ENCODE data around the gene ITSN1. TPM values are rescaled to one million over a fixed set of nuclear protein-coding genes. Genes with fewer than 3 reads are reported as not detected.

ITSN1 gene
- total and polyA plus RNA-seq, 2 donors = 7.2 to 7.4 TPM

DNA sequence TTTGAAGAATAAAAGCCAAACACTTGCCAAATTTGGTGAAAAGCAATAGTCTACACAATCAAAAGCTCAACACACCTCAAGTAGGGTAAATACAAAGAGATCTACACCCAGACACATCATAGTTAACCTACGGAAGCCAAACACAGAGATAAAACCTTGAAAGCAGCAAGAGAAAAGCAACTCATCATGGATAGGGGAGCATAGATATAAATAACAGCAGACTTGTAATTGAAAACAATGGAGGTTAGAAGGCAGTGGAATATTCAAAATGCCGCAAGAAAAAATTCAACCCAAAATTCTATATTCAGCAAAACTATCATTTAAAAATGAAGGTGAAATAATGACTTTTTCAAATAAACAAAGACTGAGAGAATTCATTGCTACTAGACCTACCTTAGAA lies 105.1 kb downstream of the ITSN1 start:
- Histone ChIP-seq H3K36me3 (ENCODE audit: control insufficient read depth in 2 of 2, insufficient read depth in 2 of 2, low read length in 1 of 2) (no peaks in the 10 kb centered on the region), H3K27me3 (ENCODE audit: control insufficient read depth in 2 of 2, insufficient read depth in 1 of 2, low read length in 1 of 2) (no peaks in the 10 kb centered on the region), H3K4me3 (ENCODE audit: low read length in 2 of 2) (no peak overlapping the region), H3K27ac (ENCODE audit: low read depth in 1 of 2, low read length in 1 of 2) (no peak overlapping the region), H3K9me3 (ENCODE audit: control insufficient read depth in 2 of 2, insufficient read depth in 1 of 2, low read length in 1 of 2) (peaks cover 0 to 7% of the 10 kb centered on the region in 2 donors), H3K4me1 (ENCODE audit: control insufficient read depth in 2 of 2, insufficient read depth in 2 of 2, low read length in 2 of 2) (no peaks in the 10 kb centered on the region)
- WGBS = 98% methylated on average over 2 of the region's 2 CpGs
- DNase-seq (ENCODE audit: low read depth in 6 of 9, low spot score in 9 of 9) = no peak

DNA sequence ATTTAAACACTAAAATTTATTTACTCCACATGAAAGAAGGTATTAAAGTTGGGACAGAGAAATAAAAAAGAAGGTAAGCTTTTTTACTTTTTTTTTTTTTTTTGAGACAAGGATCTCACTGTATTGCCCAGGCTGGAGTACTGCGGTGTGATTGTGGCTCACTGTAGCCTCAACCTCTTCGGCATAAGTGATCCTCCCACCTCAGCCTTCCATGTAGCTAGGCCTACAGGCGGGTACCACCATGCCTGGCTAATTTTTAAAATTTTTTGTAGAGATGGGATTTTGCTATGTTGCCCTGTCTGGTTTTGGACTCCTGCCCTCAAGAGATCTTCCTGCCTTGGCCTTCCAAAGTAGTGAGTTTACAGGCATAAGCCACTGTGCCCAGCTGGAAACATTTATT lies 106.6 kb downstream of the ITSN1 start:
- Histone ChIP-seq H3K9me3 (ENCODE audit: control insufficient read depth in 2 of 2, insufficient read depth in 1 of 2, low read length in 1 of 2) (peaks cover 0 to 7% of the 10 kb centered on the region in 2 donors), H3K27ac (ENCODE audit: low read depth in 1 of 2, low read length in 1 of 2) (no peak overlapping the region), H3K27me3 (ENCODE audit: control insufficient read depth in 2 of 2, insufficient read depth in 1 of 2, low read length in 1 of 2) (no peaks in the 10 kb centered on the region), H3K36me3 (ENCODE audit: control insufficient read depth in 2 of 2, insufficient read depth in 2 of 2, low read length in 1 of 2) (no peaks in the 10 kb centered on the region), H3K4me1 (ENCODE audit: control insufficient read depth in 2 of 2, insufficient read depth in 2 of 2, low read length in 2 of 2) (no peaks in the 10 kb centered on the region), H3K4me3 (ENCODE audit: low read length in 2 of 2) (no peak overlapping the region)
- 99% methylated on average over 3 of the region's 3 CpGs for WGBS
- no peak for DNase-seq (ENCODE audit: low read depth in 6 of 9, low spot score in 9 of 9)

DNA sequence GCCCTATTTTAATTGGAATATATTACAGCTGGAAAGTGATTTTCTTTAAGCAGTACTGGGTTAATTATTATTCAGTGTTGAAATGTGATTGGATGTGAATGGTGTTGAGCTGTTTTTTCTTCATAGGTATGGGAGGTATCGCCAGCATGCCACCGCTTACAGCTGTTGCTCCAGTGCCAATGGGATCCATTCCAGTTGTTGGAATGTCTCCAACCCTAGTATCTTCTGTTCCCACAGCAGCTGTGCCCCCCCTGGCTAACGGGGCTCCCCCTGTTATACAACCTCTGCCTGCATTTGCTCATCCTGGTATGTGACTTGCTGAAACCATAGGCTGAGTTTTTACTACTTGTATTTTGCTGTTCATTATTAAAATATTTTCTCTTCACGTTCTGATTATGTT lies 107.7 kb downstream of the ITSN1 start:
- Histone ChIP-seq H3K27ac (ENCODE audit: low read depth in 1 of 2, low read length in 1 of 2) (no peak overlapping the region), H3K9me3 (ENCODE audit: control insufficient read depth in 2 of 2, insufficient read depth in 1 of 2, low read length in 1 of 2) (peaks cover 0 to 7% of the 10 kb centered on the region in 2 donors), H3K4me1 (ENCODE audit: control insufficient read depth in 2 of 2, insufficient read depth in 2 of 2, low read length in 2 of 2) (no peaks in the 10 kb centered on the region), H3K36me3 (ENCODE audit: control insufficient read depth in 2 of 2, insufficient read depth in 2 of 2, low read length in 1 of 2) (no peaks in the 10 kb centered on the region), H3K27me3 (ENCODE audit: control insufficient read depth in 2 of 2, insufficient read depth in 1 of 2, low read length in 1 of 2) (no peaks in the 10 kb centered on the region), H3K4me3 (ENCODE audit: low read length in 2 of 2) (no peak overlapping the region)
- DNase-seq (ENCODE audit: low read depth in 6 of 9, low spot score in 9 of 9) = no peak
- 93% methylated on average over 4 of the region's 4 CpGs for WGBS

DNA sequence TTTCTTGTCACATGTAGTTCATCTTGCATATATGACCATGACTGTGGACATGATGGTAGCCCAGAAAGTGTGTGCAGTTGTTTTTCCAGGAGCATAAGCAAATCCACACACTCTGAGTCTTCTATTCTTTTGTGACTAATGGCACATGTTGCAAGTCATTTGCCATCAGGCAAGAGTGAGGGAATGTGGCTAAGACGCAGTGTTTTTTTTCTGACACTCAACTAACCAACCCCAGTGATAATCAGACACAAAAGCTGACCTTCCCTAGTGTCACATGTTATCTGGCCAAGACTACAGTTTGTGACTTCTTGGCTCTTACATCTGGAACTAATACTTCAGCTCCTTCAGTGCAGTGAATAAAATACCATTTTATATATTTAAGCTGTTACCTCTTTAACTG lies 108.8 kb downstream of the ITSN1 start:
- DNase-seq (ENCODE audit: low read depth in 6 of 9, low spot score in 9 of 9) = no peak
- Histone ChIP-seq H3K36me3 (ENCODE audit: control insufficient read depth in 2 of 2, insufficient read depth in 2 of 2, low read length in 1 of 2) (no peaks in the 10 kb centered on the region), H3K27me3 (ENCODE audit: control insufficient read depth in 2 of 2, insufficient read depth in 1 of 2, low read length in 1 of 2) (no peaks in the 10 kb centered on the region), H3K4me1 (ENCODE audit: control insufficient read depth in 2 of 2, insufficient read depth in 2 of 2, low read length in 2 of 2) (no peaks in the 10 kb centered on the region), H3K27ac (ENCODE audit: low read depth in 1 of 2, low read length in 1 of 2) (no peak overlapping the region), H3K9me3 (ENCODE audit: control insufficient read depth in 2 of 2, insufficient read depth in 1 of 2, low read length in 1 of 2) (peaks cover 0 to 7% of the 10 kb centered on the region in 2 donors), H3K4me3 (ENCODE audit: low read length in 2 of 2) (no peak overlapping the region)
- 96% methylated on average over 1 of the region's 1 CpG for WGBS

DNA sequence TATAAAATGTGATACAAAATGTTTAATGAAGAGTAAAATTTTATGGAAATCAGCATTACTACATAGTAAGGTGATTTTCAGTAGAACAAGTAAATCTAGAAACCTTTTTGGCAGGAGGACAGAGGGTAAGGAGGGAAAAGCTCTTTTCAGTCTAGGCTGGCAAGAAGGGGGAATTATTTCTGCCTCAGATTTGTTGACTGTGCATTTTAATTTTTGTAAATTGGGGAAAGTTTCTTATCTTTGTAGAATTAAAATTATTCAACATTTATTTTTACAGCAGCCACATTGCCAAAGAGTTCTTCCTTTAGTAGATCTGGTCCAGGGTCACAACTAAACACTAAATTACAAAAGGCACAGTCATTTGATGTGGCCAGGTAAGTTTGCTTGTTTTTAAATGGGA lies 109.2 kb downstream of the ITSN1 start:
- no peak for DNase-seq (ENCODE audit: low read depth in 6 of 9, low spot score in 9 of 9)
- Histone ChIP-seq H3K9me3 (ENCODE audit: control insufficient read depth in 2 of 2, insufficient read depth in 1 of 2, low read length in 1 of 2) (peaks cover 0 to 5% of the 10 kb centered on the region in 2 donors), H3K27me3 (ENCODE audit: control insufficient read depth in 2 of 2, insufficient read depth in 1 of 2, low read length in 1 of 2) (no peaks in the 10 kb centered on the region), H3K27ac (ENCODE audit: low read depth in 1 of 2, low read length in 1 of 2) (no peak overlapping the region), H3K36me3 (ENCODE audit: control insufficient read depth in 2 of 2, insufficient read depth in 2 of 2, low read length in 1 of 2) (no peaks in the 10 kb centered on the region), H3K4me3 (ENCODE audit: low read length in 2 of 2) (no peak overlapping the region), H3K4me1 (ENCODE audit: control insufficient read depth in 2 of 2, insufficient read depth in 2 of 2, low read length in 2 of 2) (no peaks in the 10 kb centered on the region)

DNA sequence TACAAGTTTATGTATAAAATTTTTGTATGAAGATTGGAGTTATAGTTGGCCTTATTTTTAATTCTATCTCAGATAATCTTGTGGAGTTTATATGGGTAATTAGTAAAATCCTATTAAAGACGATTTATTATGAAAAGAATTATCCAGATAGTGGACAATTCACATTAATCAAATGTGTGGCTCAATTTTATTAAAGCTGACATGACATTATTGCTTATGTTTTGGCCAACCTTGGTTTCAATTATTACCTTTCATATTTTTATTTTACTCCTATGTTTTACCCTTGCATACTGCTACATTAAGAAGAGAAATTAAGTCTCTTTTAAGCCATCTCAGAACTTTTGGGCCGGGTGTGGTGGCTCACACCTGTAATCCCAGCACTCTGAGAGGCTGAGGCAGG lies 110.0 kb downstream of the ITSN1 start:
- DNase-seq (ENCODE audit: low read depth in 6 of 9, low spot score in 9 of 9) = no peak
- Histone ChIP-seq H3K27ac (ENCODE audit: low read depth in 1 of 2, low read length in 1 of 2) (no peak overlapping the region), H3K4me1 (ENCODE audit: control insufficient read depth in 2 of 2, insufficient read depth in 2 of 2, low read length in 2 of 2) (no peaks in the 10 kb centered on the region), H3K27me3 (ENCODE audit: control insufficient read depth in 2 of 2, insufficient read depth in 1 of 2, low read length in 1 of 2) (no peaks in the 10 kb centered on the region), H3K36me3 (ENCODE audit: control insufficient read depth in 2 of 2, insufficient read depth in 2 of 2, low read length in 1 of 2) (no peaks in the 10 kb centered on the region), H3K9me3 (ENCODE audit: control insufficient read depth in 2 of 2, insufficient read depth in 1 of 2, low read length in 1 of 2) (no peaks in the 10 kb centered on the region), H3K4me3 (ENCODE audit: low read length in 2 of 2) (no peak overlapping the region)
- over 99% methylated on average over 2 of the region's 2 CpGs for WGBS

DNA sequence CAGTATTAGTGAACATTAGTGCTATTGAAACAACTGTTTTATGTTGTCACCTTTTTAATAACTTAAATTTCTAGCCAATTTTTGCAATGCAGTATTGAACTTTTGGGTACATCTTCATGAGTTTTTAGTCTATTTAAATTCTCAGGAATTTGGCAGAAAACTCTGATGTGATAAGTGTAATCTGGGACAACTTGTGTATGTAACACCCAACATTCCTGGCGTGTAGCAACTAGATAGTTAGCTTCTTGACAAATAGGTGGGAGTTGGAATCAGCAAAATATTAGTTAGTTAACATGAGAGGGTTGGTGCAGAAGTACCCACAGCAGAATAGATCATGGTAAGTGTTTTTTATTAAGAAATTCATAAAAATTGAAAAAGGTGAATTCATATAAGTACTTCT lies 111.6 kb downstream of the ITSN1 start:
- H3K27ac ChIP-seq (ENCODE audit: low read depth in 1 of 2, low read length in 1 of 2) = no peak overlapping the region

DNA sequence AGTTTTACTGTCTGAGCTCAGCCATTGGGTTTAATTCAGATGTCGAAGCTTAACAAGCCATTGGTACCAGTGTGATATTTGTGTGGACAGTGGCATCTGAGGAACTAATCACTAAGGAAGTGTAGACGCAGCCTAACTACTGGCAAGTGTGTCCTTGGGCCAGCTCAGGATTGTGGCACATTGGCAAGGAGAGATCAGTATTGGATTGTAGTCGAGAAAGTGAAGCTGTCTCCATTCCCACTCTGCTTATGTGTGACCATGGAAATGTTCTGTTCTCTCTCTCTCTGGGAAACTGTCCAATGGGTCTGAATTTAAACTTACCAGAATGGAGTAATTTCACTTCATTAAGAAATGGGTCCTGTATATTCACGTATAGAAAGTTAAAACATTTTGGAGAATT lies 112.2 kb downstream of the ITSN1 start:
- no peak overlapping the region for H3K4me3 ChIP-seq (ENCODE audit: low read length in 2 of 2)
- H3K27me3 ChIP-seq (ENCODE audit: control insufficient read depth in 2 of 2, insufficient read depth in 1 of 2, low read length in 1 of 2) = no peaks in the 10 kb centered on the region
- H3K27ac ChIP-seq (ENCODE audit: low read depth in 1 of 2, low read length in 1 of 2) = peak overlapping the region in 1 of 2 donors; percentile 31
- H3K9me3 ChIP-seq (ENCODE audit: control insufficient read depth in 2 of 2, insufficient read depth in 1 of 2, low read length in 1 of 2) = no peaks in the 10 kb centered on the region
- no peak for DNase-seq (ENCODE audit: low read depth in 6 of 9, low spot score in 9 of 9)
- H3K4me1 ChIP-seq (ENCODE audit: control insufficient read depth in 2 of 2, insufficient read depth in 2 of 2, low read length in 2 of 2) = no peaks in the 10 kb centered on the region
- no peaks in the 10 kb centered on the region for H3K36me3 ChIP-seq (ENCODE audit: control insufficient read depth in 2 of 2, insufficient read depth in 2 of 2, low read length in 1 of 2)
- 96% methylated on average over 4 of the region's 4 CpGs for WGBS

More for the DNA sequence above, 111.6 kb downstream of the ITSN1 start:
- no peaks in the 10 kb centered on the region for H3K36me3 ChIP-seq (ENCODE audit: control insufficient read depth in 2 of 2, insufficient read depth in 2 of 2, low read length in 1 of 2)
- no peak for DNase-seq (ENCODE audit: low read depth in 6 of 9, low spot score in 9 of 9)
- H3K27me3 ChIP-seq (ENCODE audit: control insufficient read depth in 2 of 2, insufficient read depth in 1 of 2, low read length in 1 of 2) = no peaks in the 10 kb centered on the region
- no peak overlapping the region for H3K4me3 ChIP-seq (ENCODE audit: low read length in 2 of 2)
- 97% methylated on average over 1 of the region's 1 CpG for WGBS
- H3K9me3 ChIP-seq (ENCODE audit: control insufficient read depth in 2 of 2, insufficient read depth in 1 of 2, low read length in 1 of 2) = no peaks in the 10 kb centered on the region
- H3K4me1 ChIP-seq (ENCODE audit: control insufficient read depth in 2 of 2, insufficient read depth in 2 of 2, low read length in 2 of 2) = no peaks in the 10 kb centered on the region

DNA sequence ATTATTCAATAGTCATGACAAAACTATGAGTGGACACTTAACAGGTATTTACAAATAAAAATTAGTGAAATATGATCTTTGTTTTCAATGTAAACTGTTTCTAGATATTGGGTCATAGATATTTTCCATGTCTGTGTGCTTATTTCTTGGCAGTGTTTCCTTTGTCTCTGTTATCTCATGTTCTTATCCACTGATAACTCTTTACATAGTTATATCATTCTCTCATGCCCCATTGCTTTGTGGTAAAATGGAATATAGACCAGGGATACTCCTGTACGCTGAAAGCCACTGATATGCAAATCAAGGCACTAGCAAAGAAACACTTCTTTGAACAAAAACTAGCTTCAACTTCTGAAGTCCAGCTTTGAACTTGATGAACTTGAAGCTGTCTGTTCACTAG lies 113.1 kb downstream of the ITSN1 start:
- H3K4me3 ChIP-seq (ENCODE audit: low read length in 2 of 2) = no peak overlapping the region
- H3K36me3 ChIP-seq (ENCODE audit: control insufficient read depth in 2 of 2, insufficient read depth in 2 of 2, low read length in 1 of 2) = no peaks in the 10 kb centered on the region
- no peak overlapping the region for H3K27ac ChIP-seq (ENCODE audit: low read depth in 1 of 2, low read length in 1 of 2)
- no peaks in the 10 kb centered on the region for H3K4me1 ChIP-seq (ENCODE audit: control insufficient read depth in 2 of 2, insufficient read depth in 2 of 2, low read length in 2 of 2)
- no peak for DNase-seq (ENCODE audit: low read depth in 6 of 9, low spot score in 9 of 9)
- no peaks in the 10 kb centered on the region for H3K27me3 ChIP-seq (ENCODE audit: control insufficient read depth in 2 of 2, insufficient read depth in 1 of 2, low read length in 1 of 2)
- WGBS = 78% methylated on average over 1 of the region's 1 CpG
- H3K9me3 ChIP-seq (ENCODE audit: control insufficient read depth in 2 of 2, insufficient read depth in 1 of 2, low read length in 1 of 2) = no peaks in the 10 kb centered on the region
